GM21526 (cell line): ENCODE data around the gene CENPU.
A peak's percentile ranks its signal among the peaks of the same experiment; 100 is the strongest.
"Not testable (repeated sequence)": the region's sequence is repeated elsewhere in the genome, so short reads cannot be mapped to it uniquely, and the experiment has no call there.

Experiments used
- ATAC-seq: cut with Tn5 transposase; IDR thresholded peaks from one replicate; pipeline ENCODE4 v1.9.1; 2021; ENCODE audit warnings: moderate library complexity; ENCODE audit not compliant: unreplicated experiment, low FRiP score

Gene CENPU

GRCh38 chr4:184671101-184671500 is 62.8 kb downstream of the CENPU start:
- ATAC-seq, result no peak

DNA sequence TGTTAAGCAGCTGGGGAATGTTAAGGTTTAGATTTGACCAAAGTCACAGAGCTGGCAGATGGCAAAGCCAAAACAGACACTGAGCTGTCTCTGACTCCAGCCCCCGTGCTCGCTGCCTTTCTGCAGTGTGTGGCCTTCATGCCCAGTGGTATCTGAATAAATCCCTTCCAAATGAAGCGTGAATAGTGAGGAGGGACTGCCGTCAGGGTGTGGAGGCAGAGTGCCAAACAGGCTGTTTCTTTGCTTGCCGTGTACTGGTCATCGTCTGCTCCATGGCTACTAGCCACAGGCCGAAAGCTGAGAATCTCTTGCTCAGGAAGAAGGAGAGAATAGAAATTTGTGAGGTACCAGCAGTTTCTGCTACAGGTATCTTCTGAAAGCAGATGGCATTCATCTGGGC is 64.6 kb downstream of the CENPU start:
- ATAC-seq, result no peak

- no peak for ATAC-seq
These were observed 65.3 kb downstream of the CENPU start for GRCh38 chr4:184668511-184669114.

GRCh38 chr4:184668096-184668495 is 65.8 kb downstream of the CENPU start:
- no peak for ATAC-seq

DNA sequence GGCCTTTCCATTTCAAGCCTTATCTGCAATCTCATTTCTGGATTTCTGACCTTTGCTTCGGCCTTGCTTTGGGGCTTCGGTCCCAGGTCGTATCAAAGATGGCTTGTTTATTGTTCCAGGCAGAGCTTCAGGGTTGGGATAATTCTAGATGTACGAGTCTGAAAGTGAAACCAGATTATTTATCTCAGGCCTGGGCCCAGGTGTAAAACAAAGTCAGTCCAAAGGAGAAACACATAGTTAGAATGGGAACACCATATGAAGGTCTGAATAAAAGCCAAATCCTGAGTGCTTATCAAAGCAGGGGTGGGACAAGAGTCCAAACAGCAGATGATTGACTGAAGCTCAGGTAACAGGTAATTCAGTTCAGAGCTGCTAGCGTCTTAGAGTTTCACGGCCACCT is 67.2 kb downstream of the CENPU start:
- no peak for ATAC-seq

DNA sequence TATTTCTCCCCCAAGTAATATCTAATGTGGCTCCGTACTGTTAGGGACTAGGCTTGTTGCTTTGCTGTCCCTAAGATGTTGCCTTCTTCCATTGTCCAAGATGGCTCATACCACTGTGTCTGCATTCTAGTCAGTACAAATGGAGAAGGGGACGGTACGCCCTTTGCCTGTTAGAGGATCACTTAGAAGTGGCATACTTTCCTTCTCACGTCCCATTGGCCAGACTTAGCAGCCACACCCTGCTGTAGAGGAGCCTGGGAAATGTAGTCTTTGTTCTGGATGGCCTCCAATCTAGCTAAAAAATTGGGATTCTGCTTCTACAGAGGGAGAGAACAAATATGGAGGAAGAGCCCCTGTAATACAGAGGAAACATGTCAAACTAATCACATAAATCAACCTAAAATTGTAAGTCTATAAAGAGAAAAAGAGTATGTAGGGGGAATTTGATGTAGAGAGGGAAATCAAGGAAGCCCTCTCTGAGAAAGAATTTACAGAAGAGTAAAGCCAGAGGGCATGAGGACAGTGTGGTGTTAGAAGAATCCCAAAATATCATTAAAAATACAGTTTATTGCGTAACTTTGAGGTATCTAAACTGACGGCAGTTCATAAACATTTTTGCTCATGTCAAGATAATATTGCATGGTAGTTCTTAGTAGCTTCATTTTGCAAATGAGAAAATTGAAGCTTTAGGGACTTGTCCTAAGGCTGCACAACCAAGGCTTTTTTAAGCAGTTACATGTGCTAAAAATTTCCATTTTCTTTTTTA is 69.3 kb downstream of the CENPU start:
- ATAC-seq, result no peak

DNA sequence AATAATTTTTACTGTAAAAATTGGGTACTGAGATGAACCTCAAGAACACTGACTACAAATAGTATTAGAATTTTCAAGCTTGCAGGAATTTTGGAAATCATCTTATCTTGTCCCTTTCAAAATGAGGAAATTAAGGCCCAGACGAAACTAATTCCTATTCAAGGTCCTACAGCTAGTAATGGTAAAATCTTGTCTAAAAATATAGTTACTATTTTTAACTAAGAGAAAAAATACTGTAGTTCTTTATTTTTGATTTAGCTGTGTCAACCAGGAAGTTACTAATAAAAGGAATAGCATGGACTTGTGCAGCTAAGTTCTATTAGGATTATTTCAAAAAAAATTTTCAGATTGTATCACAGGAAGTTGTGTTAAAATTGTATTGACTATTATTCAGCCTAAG is 71.7 kb downstream of the CENPU start:
- no peak for ATAC-seq

DNA sequence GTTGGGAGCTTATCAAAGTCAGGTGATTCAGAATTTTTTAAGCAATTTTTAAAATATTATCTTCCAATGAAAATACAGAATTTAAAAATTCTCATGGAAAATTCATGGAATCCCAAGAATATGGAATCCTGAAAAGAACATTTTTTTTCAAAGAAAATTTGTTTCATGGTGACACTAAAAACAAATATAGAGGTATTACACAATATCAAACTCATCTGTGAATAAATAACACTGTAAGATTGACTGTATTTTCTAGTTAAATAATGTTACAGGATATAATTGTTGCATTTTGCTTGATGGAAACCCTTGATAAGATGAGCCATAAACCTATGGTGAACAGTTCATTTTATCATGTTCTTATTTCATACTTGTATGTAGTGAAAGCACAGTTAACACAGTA is 72.9 kb downstream of the CENPU start:
- ATAC-seq, result no peak

DNA sequence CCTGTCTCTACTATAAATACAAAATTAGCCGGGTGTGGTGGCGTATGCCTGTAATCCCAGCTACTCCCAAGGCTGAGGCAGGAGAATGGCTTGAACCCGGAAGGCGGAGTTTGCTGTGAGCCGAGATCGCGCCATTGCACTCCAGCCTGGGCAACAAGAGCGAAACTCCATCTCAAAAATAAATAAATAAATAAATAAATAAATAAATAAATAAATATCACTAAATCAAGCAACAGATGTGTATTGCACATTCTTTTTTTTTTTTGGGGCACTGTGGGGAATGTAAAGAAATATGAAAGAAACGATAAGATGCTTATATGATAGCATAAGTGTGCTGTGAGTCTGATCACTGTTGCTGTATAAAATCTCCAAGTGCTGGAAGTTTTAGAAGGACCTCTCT is 76.1 kb downstream of the CENPU start:
- not testable (repeated sequence) for ATAC-seq

- ATAC-seq, result no peak
These were observed 76.8 kb downstream of the CENPU start for GRCh38 chr4:184657144-184657543.

DNA sequence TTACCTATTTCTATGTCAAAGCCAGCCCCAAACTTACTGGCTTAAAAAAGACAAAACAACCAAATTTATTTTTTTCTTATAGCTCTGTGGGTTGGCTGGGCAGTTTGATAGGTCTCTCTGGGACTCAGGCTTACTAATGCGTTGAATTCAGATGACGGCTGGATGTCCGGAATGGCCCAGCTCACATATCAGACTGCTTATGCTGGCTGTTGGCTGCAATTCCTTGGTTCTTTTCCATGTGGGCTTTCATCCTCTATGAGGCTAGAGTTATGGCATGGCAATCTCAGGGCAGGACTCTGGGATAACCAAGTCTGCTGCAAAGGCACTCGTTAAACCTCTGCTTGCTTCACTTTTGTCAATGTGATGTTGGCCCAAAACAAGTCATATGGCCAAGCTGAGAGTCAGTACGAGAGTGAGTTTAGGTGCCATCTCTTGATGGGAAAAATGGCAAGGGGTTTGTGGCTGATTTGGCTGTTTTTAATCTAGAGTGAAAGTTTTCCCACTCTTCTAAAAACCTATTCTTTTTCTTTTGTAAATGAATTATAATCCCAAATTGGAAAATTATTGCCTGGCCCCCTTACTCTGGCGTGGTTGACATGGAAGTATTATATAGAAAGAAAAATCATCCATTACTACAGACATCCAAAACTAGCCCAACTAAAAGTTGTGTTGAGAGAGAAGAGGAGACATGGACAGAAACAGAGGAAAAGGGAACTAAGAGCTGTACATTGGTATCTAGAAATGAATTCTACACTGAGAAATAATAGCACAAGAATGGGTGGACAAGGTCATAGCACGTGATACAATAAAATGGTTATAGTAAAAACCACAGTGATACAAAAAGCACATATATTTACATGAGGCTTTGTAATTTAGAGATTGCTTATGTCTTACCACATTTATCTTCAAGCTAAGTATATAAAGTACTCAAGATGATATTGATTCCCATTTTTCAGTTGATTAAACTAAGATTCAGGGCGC is 77.7 kb downstream of the CENPU start:
- no peak for ATAC-seq

DNA sequence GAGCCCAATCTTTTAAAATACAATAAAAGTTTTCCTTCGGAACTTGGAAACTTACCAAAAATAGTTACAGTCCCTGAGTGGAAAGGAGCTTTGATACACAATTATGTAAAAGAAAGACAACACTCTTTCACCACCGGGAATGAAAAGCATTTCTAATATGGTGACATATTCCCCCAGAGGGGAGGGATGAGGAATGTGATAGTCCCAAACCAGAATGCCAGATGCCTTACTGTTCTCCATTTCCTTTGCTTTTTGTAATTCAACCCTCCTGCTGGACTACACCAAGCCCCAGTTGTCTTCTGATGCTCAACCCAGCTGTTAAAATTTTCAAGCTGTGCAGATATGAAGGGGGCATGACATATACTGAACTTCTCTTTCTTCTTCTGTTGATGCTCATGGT is 80.2 kb downstream of the CENPU start:
- no peak for ATAC-seq

DNA sequence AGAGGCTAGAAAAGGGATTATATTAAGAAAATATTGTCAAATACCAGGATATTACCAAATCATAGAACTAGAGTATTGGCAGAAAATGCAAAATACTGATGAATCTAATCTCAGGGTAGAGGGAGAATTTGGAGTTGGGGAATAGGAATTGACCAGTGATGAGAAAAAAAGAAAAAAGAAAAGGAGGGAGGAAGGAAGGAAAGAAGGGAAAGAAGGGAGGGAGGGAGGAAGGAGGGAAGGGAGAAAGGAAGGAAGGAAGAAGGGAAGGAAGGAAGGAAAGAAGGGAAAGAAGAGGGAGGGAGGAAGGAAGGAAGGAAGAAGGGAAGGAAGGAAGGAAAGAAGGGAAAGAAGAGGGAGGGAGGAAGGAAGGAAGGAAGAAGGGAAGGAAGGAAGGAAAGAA is 81.2 kb downstream of the CENPU start:
- ATAC-seq, result not testable (repeated sequence)

- no peak for ATAC-seq
These were observed 82.0 kb downstream of the CENPU start for GRCh38 chr4:184651899-184652298.

GRCh38 chr4:184649971-184650855 is 83.7 kb downstream of the CENPU start:
- ATAC-seq, result peak; percentile 12

GRCh38 chr4:184649026-184649970 is 84.6 kb downstream of the CENPU start, which contains the start of the genes CASP3 and PRIMPOL:
TSS of gene CASP3 (minus strand) at chr4:184649447. CDS start at chr4:184638453, 10,994 bp downstream.
TSS of gene PRIMPOL (plus strand) at chr4:184649738. CDS start at chr4:184657141, 7,403 bp downstream.
- ATAC-seq, result peak; percentile 76

DNA sequence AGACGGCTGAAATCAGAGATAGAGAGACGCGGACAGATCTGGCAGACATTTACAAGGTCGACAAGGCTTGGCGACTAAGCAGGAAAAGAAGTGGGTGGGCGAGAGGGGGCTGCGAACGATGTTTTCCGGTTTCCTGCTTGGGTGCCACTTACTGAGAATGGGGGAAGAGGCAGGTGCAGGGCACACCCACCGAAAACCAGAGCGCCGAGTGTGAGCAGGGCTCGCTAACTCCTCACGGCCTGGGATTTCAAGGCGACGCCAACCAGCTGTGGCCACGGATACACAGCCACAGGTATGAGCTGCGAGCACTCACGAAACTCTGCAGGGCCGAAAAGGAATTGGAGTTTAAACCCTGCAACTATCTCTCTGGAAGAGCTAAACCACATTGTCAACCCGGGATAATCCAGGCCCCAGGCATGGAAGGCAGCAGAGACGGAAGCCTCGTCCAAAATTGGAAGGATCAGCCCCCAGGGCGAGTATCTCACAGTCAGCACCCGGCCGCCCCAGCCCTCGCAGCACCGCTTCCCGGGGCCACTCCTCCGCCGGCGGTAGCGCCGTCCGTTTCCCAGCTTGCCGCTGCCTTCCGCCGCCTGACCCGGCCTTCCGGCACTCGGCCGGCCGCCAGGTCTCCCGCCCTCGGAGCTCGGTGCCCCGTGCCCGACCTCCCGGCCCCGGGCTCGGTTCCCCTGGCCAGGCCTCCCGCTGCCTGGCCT is 85.4 kb downstream of the CENPU start:
- ATAC-seq, result peak; percentile 28

GRCh38 chr4:184648054-184648312 is 85.9 kb downstream of the CENPU start:
- ATAC-seq, result no peak
